Esophagus muscularis mucosa (tissue), 4 donors: ENCODE data around the gene TRIM28.

ENCODE experiments used
- EP300 ChIP-seq: sonication (generic); formaldehyde crosslinking; IDR thresholded peaks from one replicate; pipeline ENCODE4 v1.6.1; 2017; ENCODE audit warnings: antibody characterized with exemption
- POLR2A ChIP-seq: fragments of 450-650 bp; IDR thresholded peaks from one replicate; pipeline ENCODE4 v1.6.1; 2017; ENCODE audit warnings: antibody characterized with exemption, moderate library complexity, mild to moderate bottlenecking, low read depth
- POLR2AphosphoS5 ChIP-seq, 2 donors: sonication (generic); formaldehyde crosslinking; IDR thresholded peaks; one replicate each; pipeline ENCODE4 v1.6.1; 2017; ENCODE audit warnings: antibody characterized with exemption in 2 of 2
- TF ChIP-seq, protein P1 (sequence below), 3 experiments: fragments of 200-600 bp in 2 of 3; fragments of 450-650 bp in 1 of 3; sonication (generic) in 2 of 3; IDR thresholded peaks; one replicate each; pipeline ENCODE4 v1.5.1; 2017 to 2019; ENCODE audit warnings: antibody characterized with exemption in 3 of 3, mild to moderate bottlenecking in 2 of 3, moderate library complexity in 1 of 3

- no peak for TF ChIP-seq POLR2AphosphoS5 (IDR thresholded peaks at IDR 0.05)
- TF ChIP-seq, protein P1, sequence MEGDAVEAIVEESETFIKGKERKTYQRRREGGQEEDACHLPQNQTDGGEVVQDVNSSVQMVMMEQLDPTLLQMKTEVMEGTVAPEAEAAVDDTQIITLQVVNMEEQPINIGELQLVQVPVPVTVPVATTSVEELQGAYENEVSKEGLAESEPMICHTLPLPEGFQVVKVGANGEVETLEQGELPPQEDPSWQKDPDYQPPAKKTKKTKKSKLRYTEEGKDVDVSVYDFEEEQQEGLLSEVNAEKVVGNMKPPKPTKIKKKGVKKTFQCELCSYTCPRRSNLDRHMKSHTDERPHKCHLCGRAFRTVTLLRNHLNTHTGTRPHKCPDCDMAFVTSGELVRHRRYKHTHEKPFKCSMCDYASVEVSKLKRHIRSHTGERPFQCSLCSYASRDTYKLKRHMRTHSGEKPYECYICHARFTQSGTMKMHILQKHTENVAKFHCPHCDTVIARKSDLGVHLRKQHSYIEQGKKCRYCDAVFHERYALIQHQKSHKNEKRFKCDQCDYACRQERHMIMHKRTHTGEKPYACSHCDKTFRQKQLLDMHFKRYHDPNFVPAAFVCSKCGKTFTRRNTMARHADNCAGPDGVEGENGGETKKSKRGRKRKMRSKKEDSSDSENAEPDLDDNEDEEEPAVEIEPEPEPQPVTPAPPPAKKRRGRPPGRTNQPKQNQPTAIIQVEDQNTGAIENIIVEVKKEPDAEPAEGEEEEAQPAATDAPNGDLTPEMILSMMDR (IDR thresholded peaks at IDR 0.05), result no peak
- no peak for TF ChIP-seq EP300
- TF ChIP-seq POLR2A, result no peak
These were observed 14.3 kb downstream of the TRIM28 start, which contains the start of gene UBE2M for GRCh38 chr19:58558066-58558622.
